Endothelial cell of umbilical vein (primary cell): ENCODE results near the gene MBTPS1. TPM values are rescaled to one million over a fixed set of nuclear protein-coding genes. Genes with fewer than 3 reads are reported as not detected.

Experiments used
- BruUV-seq: library from RNA; stranded (reverse); fragments of 400-500 nt; replicated peaks from 2 replicates; lab custom pipeline; 2021; lab: Mats Ljungman, UMichigan
- CTCF ChIA-PET: fragments of 300-600, 350-600 bp; sonication (Branson Sonifier 250); formaldehyde crosslinking; loops from one replicate; lab custom pipeline; 2021; ENCODE audit warnings: antibody characterized with exemption, inconsistent platforms; lab: Charles Lee
- POLR2A ChIA-PET: fragments of 300-600, 350-600 bp; sonication (Branson Sonifier 250); formaldehyde crosslinking; loops from one replicate; lab custom pipeline; 2021; ENCODE audit warnings: antibody characterized with exemption, inconsistent platforms; lab: Charles Lee
- DNase-seq: peaks from one replicate; pipeline ENCODE4 v3.0.0-alpha.2; 2011; ENCODE audit warnings: low read depth, low spot score
- FAIRE-seq: peaks from 2 replicates; lab custom pipeline; 2011; peaks lifted over from hg19 to GRCh38; lab: Jason Lieb, UNC
- H2AFZ ChIP-seq: 2 replicates; pipeline ENCODE4 v1.6.0; 2012; ENCODE audit warnings: low read depth, low read length, control low read depth, inconsistent platforms
- H3K27ac ChIP-seq: 2 replicates; pipeline ENCODE4 v1.5.1; 2011; ENCODE audit warnings: low read depth, mild to moderate bottlenecking, control low read depth, low read length, moderate library complexity; ENCODE audit not compliant: insufficient read depth
- H3K27me3 ChIP-seq, 2 experiments: 2 replicates each; pipeline versions ENCODE4 v1.6.0 to v1.6.1; 2011; ENCODE audit warnings: low read length in 2 of 2, mixed read lengths in 1 of 2; ENCODE audit not compliant: control insufficient read depth in 2 of 2, insufficient read depth in 2 of 2
- H3K36me3 ChIP-seq, 2 experiments: 2 replicates in 1 of 2; 3 replicates in 1 of 2; pipeline ENCODE4 v1.5.1; 2011; ENCODE audit warnings: low read length in 2 of 2, mild to moderate bottlenecking in 1 of 2, moderate library complexity in 1 of 2; ENCODE audit not compliant: control insufficient read depth in 2 of 2, insufficient read depth in 2 of 2; ENCODE audit errors: extremely low read depth in 1 of 2
- H3K4me1 ChIP-seq: 3 replicates; pipeline ENCODE4 v1.5.1; 2011; ENCODE audit warnings: mild to moderate bottlenecking, low read length; ENCODE audit not compliant: control insufficient read depth, insufficient read depth; ENCODE audit errors: extremely low read depth
- H3K4me2 ChIP-seq: 2 replicates; pipeline ENCODE4 v1.6.1; 2011; ENCODE audit warnings: low read length, control low read depth, mixed read lengths; ENCODE audit not compliant: insufficient read depth
- H3K4me3 ChIP-seq, 3 experiments: fragments of 200-600 bp in 1 of 3; sonication (generic), shearing (Covaris generic) in 1 of 3; replicated peaks in 1 of 3; 2 replicates each; pipeline ENCODE4 v1.5.1; 2011 to 2016; ENCODE audit warnings: control low read depth in 3 of 3, low read length in 3 of 3, mild to moderate bottlenecking in 2 of 3, inconsistent platforms in 1 of 3, low read depth in 1 of 3, moderate library complexity in 1 of 3; ENCODE audit not compliant: insufficient read depth in 1 of 3
- H3K79me2 ChIP-seq: 2 replicates; pipeline ENCODE4 v1.6.0; 2012; ENCODE audit warnings: low read length, inconsistent platforms; ENCODE audit not compliant: control insufficient read depth, insufficient read depth
- H3K9ac ChIP-seq: replicated peaks from 2 replicates; pipeline ENCODE3; 2011; ENCODE audit warnings: low read length, control low read depth; ENCODE audit not compliant: insufficient read depth; ENCODE audit errors: extremely low read depth
- H3K9me1 ChIP-seq: replicated peaks from 3 replicates; pipeline ENCODE4 v1.6.0; 2011; ENCODE audit warnings: mild to moderate bottlenecking, low read length; ENCODE audit not compliant: control insufficient read depth, insufficient read depth; ENCODE audit errors: extremely low read depth
- H3K9me3 ChIP-seq: replicated peaks from 2 replicates; pipeline ENCODE4 v1.5.1; 2012; ENCODE audit warnings: low read length, inconsistent platforms; ENCODE audit not compliant: control insufficient read depth, insufficient read depth
- H4K20me1 ChIP-seq: replicated peaks from 2 replicates; pipeline ENCODE3; 2011; ENCODE audit warnings: mild to moderate bottlenecking, low read length; ENCODE audit not compliant: control insufficient read depth, insufficient read depth; ENCODE audit errors: extremely low read depth
- CTCF ChIP-seq, 2 donors: IDR thresholded peaks; 1 replicate in 1 of 2; 2 replicates in 1 of 2; pipeline ENCODE4 v1.5.1; 2011; ENCODE audit warnings: low read length in 2 of 2, mild to moderate bottlenecking in 2 of 2, moderate library complexity in 2 of 2, control low read depth in 1 of 2, inconsistent platforms in 1 of 2, low read depth in 1 of 2; ENCODE audit not compliant: insufficient read depth in 1 of 2; ENCODE audit errors: extremely low read depth in 1 of 2
- EZH2 ChIP-seq: IDR thresholded peaks from 2 replicates; pipeline ENCODE4 v1.6.1; 2012; ENCODE audit warnings: borderline replicate concordance, low read depth, mild to moderate bottlenecking, moderate library complexity, low read length, inconsistent platforms; ENCODE audit not compliant: severe bottlenecking
- FOS ChIP-seq: IDR thresholded peaks from 2 replicates; pipeline ENCODE4 v1.6.1; 2011; ENCODE audit warnings: mild to moderate bottlenecking, low read length, moderate library complexity, borderline replicate concordance; ENCODE audit not compliant: insufficient read depth
- GATA2 ChIP-seq: IDR thresholded peaks from 2 replicates; pipeline ENCODE4 v1.7.0; 2011; ENCODE audit warnings: low read depth, mild to moderate bottlenecking, moderate library complexity, mixed read lengths, low read length; ENCODE audit not compliant: insufficient read length, insufficient read depth
- JUN ChIP-seq: IDR thresholded peaks from 2 replicates; pipeline ENCODE4 v1.6.1; 2011; ENCODE audit warnings: borderline replicate concordance, low read depth; ENCODE audit not compliant: insufficient read length, insufficient read depth
- MYC ChIP-seq: IDR thresholded peaks from one replicate; pipeline ENCODE4 v1.6.1; 2011; ENCODE audit warnings: mild to moderate bottlenecking, low read depth, low read length
- POLR2A ChIP-seq: IDR thresholded peaks from 2 replicates; pipeline ENCODE4 v1.6.1; 2012; ENCODE audit warnings: low read depth, mild to moderate bottlenecking, control low read depth, low read length
- POLR2AphosphoS5 ChIP-seq: IDR thresholded peaks from 2 replicates; pipeline ENCODE4 v1.6.1; 2012; ENCODE audit warnings: low read depth, mild to moderate bottlenecking, control low read depth, low read length, moderate library complexity; ENCODE audit not compliant: insufficient read depth
- dilution Hi-C: fragments of 300-500 bp; cut with MboI; formaldehyde crosslinking; loops from one replicate; pipeline ENCODE4 v1.15.0; 2019; ENCODE audit warnings: low sequenced_read_pairs; ENCODE audit not compliant: extremely low pct_ligation_motif_present
- intact Hi-C: fragments of 100-400 bp; cut with micrococcal nuclease; formaldehyde crosslinking; loops from one replicate; pipeline ENCODE4 v1.10.0; 2022
- polyA plus RNA-seq, 4 experiments: library from polyadenylated mRNA; depleted of rRNA in 3 of 4; stranded (reverse) in 3 of 4; unstranded in 1 of 4; fragments of >200 nt; gene quantifications; 2 replicates each; pipeline versions ENCODE4 v1.2.1 to v1.2.3, GENCODE V29; 2011 to 2012; ENCODE audit warnings: missing spikeins in 1 of 4
- total RNA-seq: library from RNA; stranded (reverse); gene quantifications from 2 replicates; pipeline ENCODE4 v1.2.3, GENCODE V29; 2021

Gene MBTPS1
- total and polyA plus RNA-seq, 2 donors (not counting 3 experiments of a cell fraction or from before 2014, with no cell fraction given): 82.3 to 99.6 TPM

- Histone ChIP-seq H3K27ac (peak overlapping the region; percentile 65), H3K79me2 (peaks cover 33% of the 10 kb centered on the region), H3K4me2 (peak overlapping the region; percentile 51), H4K20me1 (no peaks in the 10 kb centered on the region), H3K9ac (peak overlapping the region; percentile 95), H3K27me3 (no peaks in the 10 kb centered on the region), H3K9me3 (no peaks in the 10 kb centered on the region), H3K9me1 (no peaks in the 10 kb centered on the region), H3K36me3 (no peaks in the 10 kb centered on the region), H2AFZ (peak overlapping the region; percentile 60), H3K4me1 (peaks cover 10% of the 10 kb centered on the region), H3K4me3 (peak overlapping the region; percentile 5 to 96 (median 70))
- ChIA-PET POLR2A (interaction anchor here (1.2 to 1.5 kb wide), 2 partner anchors 28 to 69 kb away, joined by 4 to 5 read pairs; partner anchors contain the start of genes DNAAF1, HSDL1 and TAF1C), CTCF (interaction anchor here (0.8 to 2.8 kb wide), 10 partner anchors 10 to 164 kb away, joined by 3 to 29 read pairs (median 4); partner anchors contain the start of genes DNAAF1, HSDL1 and TAF1C)
- DNase-seq: peak; percentile 55
- no TSS peak for BruUV-seq
- dilution Hi-C loops: no loop called here
- FAIRE-seq: peak; percentile 71
- intact Hi-C loops: loop anchor here (1.0 to 2.0 kb wide), 2 partner anchors 27 to 58 kb away; partner anchors contain the start of genes DNAAF1 and HSDL1
- TF ChIP-seq POLR2A (no peak), GATA2 (no peak), MYC (no peak), POLR2AphosphoS5 (no peak), JUN (no peak), CTCF (IDR thresholded peaks at IDR 0.05; ENCODE audit: extremely low read depth in 1 of 2, insufficient read depth in 1 of 2, low read depth in 1 of 2, low read length in 2 of 2) (no peak), FOS (no peak), EZH2 (no peak)
These were observed 727 bp upstream of the MBTPS1 start for GRCh38 chr16:84117494-84117843.
